IPS-18c (cell line): ENCODE data around the gene LYRM4.

Experiments
- H3K4me3 ChIP-seq: 2 replicates; pipeline ENCODE4 v1.7.0; 2013; ENCODE audit warnings: low read depth, mild to moderate bottlenecking, low read length, moderate library complexity; ENCODE audit not compliant: insufficient read depth
- H3K9me3 ChIP-seq: one replicate; pipeline ENCODE4 v1.6.1; 2013; ENCODE audit warnings: mild to moderate bottlenecking, low read length, moderate library complexity; ENCODE audit not compliant: control insufficient read depth, insufficient read depth

LYRM4 gene

GRCh38 chr6:5260661-5261544, at the start of gene LYRM4, which contains the start of gene FARS2:
LYRM4 (minus strand) TSS chr6:5260950; CDS start chr6:5260733, 217 bp downstream.
FARS2 (plus strand) TSS chr6:5261513.
- no peaks in the 10 kb centered on the region for H3K9me3 ChIP-seq

DNA sequence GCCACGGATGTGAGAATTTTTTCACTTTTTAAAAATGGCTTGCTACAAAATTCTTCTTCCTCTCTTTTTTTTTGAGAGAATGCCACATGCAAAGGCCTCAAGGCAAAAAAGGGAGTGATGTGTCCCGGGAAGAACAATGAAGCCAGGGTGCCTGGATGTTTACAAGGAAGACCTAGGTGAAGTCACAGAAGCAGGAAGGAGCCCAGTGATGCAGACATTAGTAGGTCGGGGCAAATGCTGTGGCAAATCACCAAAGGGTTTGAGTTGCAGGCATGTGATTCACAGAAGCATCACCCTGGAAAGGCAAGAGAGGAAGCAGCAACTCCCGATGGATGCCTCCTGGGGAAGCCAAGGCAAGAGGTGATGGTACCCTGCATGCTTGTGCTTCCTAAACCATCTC, 47.3 kb upstream of the LYRM4 start:
- H3K9me3 ChIP-seq = no peaks in the 10 kb centered on the region
- no peak overlapping the region for H3K4me3 ChIP-seq

More at GRCh38 chr6:5260661-5261544, at the start of gene LYRM4, which contains the start of gene FARS2:
- H3K4me3 ChIP-seq = peak within 1 kb of the TSS; percentile 98

DNA sequence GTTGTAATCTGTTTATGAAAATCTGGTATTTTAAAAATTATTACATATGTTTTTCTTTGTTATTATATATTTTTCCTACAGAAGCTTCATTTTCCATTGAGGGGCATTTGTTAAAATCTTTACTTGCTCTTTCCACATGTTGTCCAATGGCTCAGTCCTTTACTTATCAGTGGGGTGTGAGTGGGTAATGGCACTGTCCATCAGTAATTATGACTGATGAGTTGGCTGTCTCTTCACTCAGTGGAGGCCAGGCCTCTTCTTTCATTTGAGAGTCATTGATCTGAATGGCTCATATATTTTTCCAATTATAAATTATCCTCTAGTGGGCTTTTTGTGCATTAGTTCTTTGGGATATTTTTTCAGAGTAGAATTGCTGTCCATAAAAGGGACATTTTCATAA, 46.3 kb upstream of the LYRM4 start:
- no peak overlapping the region for H3K4me3 ChIP-seq

DNA sequence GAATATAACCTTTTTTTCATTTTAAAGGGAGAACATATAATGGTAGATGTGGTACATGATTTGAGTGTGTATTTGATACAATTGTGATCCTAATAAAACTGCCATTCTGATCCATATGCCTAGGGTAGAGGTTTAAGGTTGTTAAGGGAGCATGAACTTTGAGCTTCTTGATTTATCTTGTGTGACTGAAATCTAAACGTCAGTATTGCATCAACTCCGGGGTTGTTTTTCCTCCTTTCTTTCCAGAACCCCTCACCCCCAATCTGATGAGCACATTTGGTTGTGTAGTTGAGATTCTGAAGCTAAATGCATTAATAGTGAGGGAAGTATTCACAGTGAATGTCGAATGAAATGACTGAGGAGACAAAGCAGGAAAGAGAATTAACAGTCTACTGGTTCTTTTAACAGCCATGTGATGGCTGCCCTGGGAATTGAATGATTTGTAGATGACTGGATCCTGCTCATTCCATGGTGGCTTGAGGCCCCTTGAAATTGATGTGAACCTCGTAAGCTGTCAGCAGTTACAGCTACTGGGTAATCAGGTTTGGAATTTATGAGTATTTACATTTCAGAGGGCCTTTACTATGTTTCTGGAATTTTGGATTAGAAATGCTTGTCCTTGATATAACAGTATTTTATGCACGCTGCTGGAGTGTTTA, 45.3 kb upstream of the LYRM4 start:
- Histone ChIP-seq H3K4me3 (no peak overlapping the region), H3K9me3 (no peaks in the 10 kb centered on the region)

More for the DNA sequence above, 46.3 kb upstream of the LYRM4 start:
- H3K9me3 ChIP-seq = no peaks in the 10 kb centered on the region

- H3K4me3 ChIP-seq = no peak overlapping the region
- H3K9me3 ChIP-seq = no peaks in the 10 kb centered on the region
Observed at GRCh38 chr6:5303682-5304081, 42.9 kb upstream of the LYRM4 start.

DNA sequence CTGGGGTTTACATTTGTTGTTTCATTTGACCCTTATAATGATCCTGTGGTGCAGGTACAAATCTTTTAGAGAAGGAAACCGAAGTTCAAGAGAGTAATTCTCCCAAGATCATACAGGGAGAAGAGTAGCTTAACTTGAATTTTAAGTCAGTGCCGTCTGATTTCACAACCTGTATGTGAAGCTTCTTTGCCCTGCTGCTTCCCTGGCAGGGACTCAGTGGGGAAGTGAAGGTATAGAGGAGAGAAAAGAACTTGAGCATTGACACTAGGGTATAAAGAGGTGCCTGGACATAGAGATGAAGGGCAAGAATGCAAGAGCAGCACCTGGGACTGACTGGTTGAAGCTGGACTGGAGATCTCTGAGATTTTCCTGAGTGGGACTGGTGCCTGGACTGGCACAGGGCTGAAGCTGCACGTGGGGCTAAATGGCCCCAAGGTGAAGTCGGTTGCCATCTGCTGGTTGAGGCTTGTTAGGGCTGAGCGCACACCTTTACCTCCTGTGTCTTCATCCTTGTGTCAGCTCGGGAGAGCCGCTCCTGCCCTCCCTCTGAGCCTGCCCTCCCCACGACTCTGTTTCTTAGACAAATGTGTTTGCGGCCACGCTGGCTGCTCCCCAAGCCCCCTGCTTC, 42.4 kb upstream of the LYRM4 start:
- Histone ChIP-seq H3K4me3 (no peak overlapping the region), H3K9me3 (no peaks in the 10 kb centered on the region)

DNA sequence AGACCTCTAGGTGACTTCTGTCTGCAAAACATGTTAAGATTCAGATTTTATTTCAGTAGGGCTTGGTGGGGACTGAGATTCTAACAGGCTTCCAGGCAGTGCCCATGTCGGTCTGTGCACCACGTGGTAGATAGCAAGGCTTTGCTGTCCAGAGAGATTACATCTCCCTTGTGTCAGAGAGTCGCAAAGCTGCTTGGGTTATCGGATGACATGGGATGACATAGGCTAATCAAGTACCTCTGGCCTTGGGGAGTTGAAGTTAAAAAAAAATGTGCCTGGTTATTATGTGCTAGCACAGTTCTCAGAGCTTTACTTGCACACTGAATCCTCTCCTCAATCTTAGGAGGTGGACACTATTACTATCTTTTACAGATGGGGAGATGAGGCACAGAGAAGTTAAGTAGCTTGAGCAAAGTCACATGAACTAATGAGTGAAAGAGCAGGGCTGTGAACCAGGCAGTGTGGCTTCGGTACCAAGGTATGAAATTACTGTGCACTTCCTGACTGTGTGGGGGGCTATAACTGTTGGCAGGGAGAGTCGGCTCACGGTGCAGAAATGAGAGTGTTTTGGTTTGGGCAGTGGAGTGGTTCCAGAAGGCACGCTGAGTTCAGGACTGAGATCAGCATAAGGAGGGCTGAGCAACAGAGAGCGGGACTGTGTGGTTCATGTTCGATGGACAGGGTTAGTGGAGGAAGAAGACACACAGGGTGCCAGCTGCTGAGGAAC, 41.6 kb upstream of the LYRM4 start:
- Histone ChIP-seq H3K9me3 (no peaks in the 10 kb centered on the region), H3K4me3 (no peak overlapping the region)

DNA sequence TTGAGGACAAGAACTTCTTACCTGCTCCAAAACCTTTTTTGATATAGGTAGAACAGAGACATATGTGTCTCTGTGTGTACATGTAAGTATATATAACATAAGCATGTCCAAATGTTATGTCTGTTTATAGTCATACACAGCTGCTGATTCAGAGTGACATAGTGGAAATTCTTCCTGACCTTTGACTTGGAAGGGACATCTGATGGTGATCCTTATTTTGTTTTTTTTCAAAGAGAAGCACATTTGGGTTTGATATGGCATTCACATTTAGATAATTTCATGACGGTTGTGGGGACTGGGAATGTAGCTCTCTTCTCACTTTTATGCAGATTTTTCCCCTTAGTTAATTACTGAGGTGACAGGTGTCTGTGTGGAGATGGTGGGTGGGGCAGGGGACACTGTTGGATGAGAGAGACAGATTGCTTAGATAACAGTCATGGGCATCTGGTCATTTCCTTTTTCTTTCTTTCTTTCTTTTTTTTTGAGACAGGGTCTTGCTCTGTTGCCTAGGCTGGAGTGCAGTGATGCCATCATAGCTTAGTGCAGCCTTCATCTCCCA, 39.5 kb upstream of the LYRM4 start:
- Histone ChIP-seq H3K4me3 (no peak overlapping the region), H3K9me3 (no peaks in the 10 kb centered on the region)

DNA sequence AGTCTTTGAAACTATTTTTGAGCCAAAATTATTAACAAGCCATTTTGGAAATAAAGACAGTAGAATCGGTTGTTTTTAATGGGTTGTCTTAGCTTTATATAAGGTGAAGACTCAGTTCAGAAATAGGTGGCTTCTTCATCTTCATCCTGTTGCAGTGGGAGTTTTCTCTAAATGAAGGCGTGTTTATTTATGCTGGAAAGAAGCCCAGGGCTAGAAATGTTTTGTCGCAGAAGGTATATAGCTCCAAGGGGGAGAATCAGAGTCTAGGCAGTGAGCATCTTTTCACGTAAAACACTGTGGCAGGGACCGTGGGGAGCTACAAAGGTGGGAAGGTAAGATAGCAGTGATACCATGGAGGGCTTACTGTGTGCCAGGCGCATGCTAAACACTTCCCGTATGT, 34.9 kb upstream of the LYRM4 start:
- Histone ChIP-seq H3K4me3 (no peak overlapping the region), H3K9me3 (no peaks in the 10 kb centered on the region)

GRCh38 chr6:5294392-5295211, 33.9 kb upstream of the LYRM4 start:
- H3K9me3 ChIP-seq = no peaks in the 10 kb centered on the region
- no peak overlapping the region for H3K4me3 ChIP-seq

- H3K4me3 ChIP-seq = no peak overlapping the region
- no peaks in the 10 kb centered on the region for H3K9me3 ChIP-seq
Observed at GRCh38 chr6:5293692-5294091, 32.9 kb upstream of the LYRM4 start.

- Histone ChIP-seq H3K9me3 (no peaks in the 10 kb centered on the region), H3K4me3 (no peak overlapping the region)
Observed at GRCh38 chr6:5292154-5292553, 31.4 kb upstream of the LYRM4 start.

- no peak overlapping the region for H3K4me3 ChIP-seq
- H3K9me3 ChIP-seq = no peaks in the 10 kb centered on the region
Observed at GRCh38 chr6:5290500-5290899, 29.8 kb upstream of the LYRM4 start.

GRCh38 chr6:5290097-5290496, 29.3 kb upstream of the LYRM4 start:
- Histone ChIP-seq H3K4me3 (no peak overlapping the region), H3K9me3 (no peaks in the 10 kb centered on the region)

- Histone ChIP-seq H3K4me3 (no peak overlapping the region), H3K9me3 (peaks cover 3% of the 10 kb centered on the region)
Observed at GRCh38 chr6:5287966-5288297, 27.2 kb upstream of the LYRM4 start.

GRCh38 chr6:5287205-5287965, 26.6 kb upstream of the LYRM4 start:
- H3K9me3 ChIP-seq = peaks cover 3% of the 10 kb centered on the region
- H3K4me3 ChIP-seq = no peak overlapping the region
